Neuron (in vitro differentiated cells): ENCODE data around the gene RESF1.
"Not testable (repeated sequence)": the region's sequence is repeated elsewhere in the genome, so short reads cannot be mapped to it uniquely, and the experiment has no call there.

ENCODE experiments used
- H2AFZ ChIP-seq: one replicate; pipeline ENCODE4 v1.6.1; 2013; ENCODE audit warnings: low read depth, mild to moderate bottlenecking, inconsistent platforms, low read length, moderate library complexity
- H3K27me3 ChIP-seq: one replicate; pipeline ENCODE4 v1.6.1; 2013; ENCODE audit warnings: low read length; ENCODE audit not compliant: insufficient read depth
- H3K36me3 ChIP-seq: one replicate; pipeline ENCODE4 v1.6.1; 2013; ENCODE audit warnings: low read length; ENCODE audit not compliant: insufficient read depth
- H3K4me1 ChIP-seq: one replicate; pipeline ENCODE4 v1.6.1; 2013; ENCODE audit warnings: low read length; ENCODE audit not compliant: insufficient read depth
- H3K4me3 ChIP-seq: 2 replicates; pipeline ENCODE4 v1.5.1; 2013; ENCODE audit warnings: mild to moderate bottlenecking, low read length, moderate library complexity
- H3K9me3 ChIP-seq: one replicate; pipeline ENCODE4 v1.6.1; 2013; ENCODE audit warnings: low read length

Gene RESF1

DNA sequence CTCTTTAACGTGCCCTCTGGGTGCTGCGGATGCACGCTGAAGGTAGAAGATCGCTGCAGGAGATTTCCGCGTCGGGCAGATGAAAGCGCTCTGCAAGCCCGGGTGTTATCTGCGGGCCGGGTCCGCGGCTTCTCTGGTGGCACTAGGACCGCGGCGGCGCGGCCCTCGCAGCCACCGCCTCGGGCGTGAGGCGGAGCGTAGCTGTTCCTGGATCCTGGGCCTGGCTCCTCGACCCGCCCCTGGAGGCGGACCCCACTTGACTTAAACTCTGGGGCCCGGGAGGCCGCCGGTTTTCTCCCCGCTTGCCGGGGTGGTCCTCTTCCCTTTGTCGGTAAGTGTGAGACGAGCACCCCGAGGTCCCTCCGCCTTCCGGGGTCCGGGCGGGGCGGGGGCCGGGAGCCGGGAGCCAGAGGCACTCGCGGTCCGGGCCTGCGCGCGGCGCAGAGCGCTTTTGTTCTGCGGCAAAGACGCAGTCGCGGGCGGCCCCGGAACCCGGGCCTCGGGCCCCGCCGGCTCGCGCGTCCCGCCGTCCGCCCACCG, at the start of gene RESF1:
Gene RESF1 (plus strand): TSS at position 255 of the 540 bp plus-strand sequence. CDS start 21,541 bp downstream, outside the sequence.
- Histone ChIP-seq H3K4me3 (peak within 1 kb of the TSS; percentile 82), H3K36me3 (peaks cover 24% of the 10 kb centered on the region), H3K9me3 (peaks cover 2% of the 10 kb centered on the region), H3K27me3 (no peaks in the 10 kb centered on the region), H2AFZ (peak within 1 kb of the TSS; percentile 88), H3K4me1 (peaks cover 12% of the 10 kb centered on the region)

GRCh38 chr12:31914927-31915326, 44.3 kb upstream of the RESF1 start:
- Histone ChIP-seq H3K9me3 (no peaks in the 10 kb centered on the region), H3K27me3 (no peaks in the 10 kb centered on the region), H3K4me3 (no peak overlapping the region), H2AFZ (no peak overlapping the region), H3K36me3 (no peaks in the 10 kb centered on the region), H3K4me1 (no peaks in the 10 kb centered on the region)

GRCh38 chr12:31915446-31915845, 43.8 kb upstream of the RESF1 start:
- H3K4me3 ChIP-seq = no peak overlapping the region
- no peaks in the 10 kb centered on the region for H3K9me3 ChIP-seq
- H3K36me3 ChIP-seq = no peaks in the 10 kb centered on the region
- no peaks in the 10 kb centered on the region for H3K4me1 ChIP-seq
- H3K27me3 ChIP-seq = no peaks in the 10 kb centered on the region
- H2AFZ ChIP-seq = no peak overlapping the region

DNA sequence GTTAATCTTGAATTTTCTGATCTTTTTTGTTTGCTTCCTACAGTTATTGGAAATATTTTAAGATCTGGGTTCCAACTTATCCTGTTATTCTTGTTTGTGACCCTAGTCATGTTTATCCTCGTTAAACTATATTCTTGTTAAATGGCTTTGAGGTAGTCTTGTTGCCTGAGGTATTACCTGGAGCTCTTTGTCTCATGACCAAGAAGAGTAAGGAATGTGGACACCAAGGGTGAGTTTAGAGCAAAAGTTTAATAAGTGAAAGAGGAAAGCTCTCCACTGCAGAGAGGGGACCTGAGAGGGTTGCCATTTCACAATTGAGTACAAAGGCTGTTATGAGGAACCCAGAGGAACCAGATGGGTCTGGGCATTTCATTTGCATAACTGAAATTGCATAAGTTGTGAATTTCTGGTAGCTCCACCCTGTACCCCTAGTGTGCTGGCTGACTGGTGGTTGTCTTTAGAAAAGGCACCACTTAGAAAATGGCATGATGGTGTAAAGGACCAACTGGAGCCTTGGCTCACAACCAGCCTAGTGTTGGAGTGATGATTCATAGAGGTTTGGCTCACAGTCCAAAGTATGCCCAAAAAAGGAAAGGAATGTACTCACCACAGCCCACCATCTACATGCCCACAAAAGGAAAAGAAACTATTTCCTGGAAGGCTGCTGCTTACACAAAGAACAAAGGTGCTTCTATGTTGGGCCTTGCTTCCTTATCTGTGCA, 36.7 kb upstream of the RESF1 start:
- peaks cover 6% of the 10 kb centered on the region for H3K9me3 ChIP-seq
- no peak overlapping the region for H3K4me3 ChIP-seq
- H3K36me3 ChIP-seq = no peaks in the 10 kb centered on the region

GRCh38 chr12:31923063-31923412, 36.2 kb upstream of the RESF1 start:
- H3K4me3 ChIP-seq = no peak overlapping the region
- no peaks in the 10 kb centered on the region for H3K36me3 ChIP-seq
- H3K27me3 ChIP-seq = no peaks in the 10 kb centered on the region
- no peak overlapping the region for H2AFZ ChIP-seq
- H3K4me1 ChIP-seq = no peaks in the 10 kb centered on the region
- H3K9me3 ChIP-seq = peaks cover 6% of the 10 kb centered on the region

More for the DNA sequence above, 36.7 kb upstream of the RESF1 start:
- H2AFZ ChIP-seq = no peak overlapping the region
- no peaks in the 10 kb centered on the region for H3K27me3 ChIP-seq
- no peaks in the 10 kb centered on the region for H3K4me1 ChIP-seq

DNA sequence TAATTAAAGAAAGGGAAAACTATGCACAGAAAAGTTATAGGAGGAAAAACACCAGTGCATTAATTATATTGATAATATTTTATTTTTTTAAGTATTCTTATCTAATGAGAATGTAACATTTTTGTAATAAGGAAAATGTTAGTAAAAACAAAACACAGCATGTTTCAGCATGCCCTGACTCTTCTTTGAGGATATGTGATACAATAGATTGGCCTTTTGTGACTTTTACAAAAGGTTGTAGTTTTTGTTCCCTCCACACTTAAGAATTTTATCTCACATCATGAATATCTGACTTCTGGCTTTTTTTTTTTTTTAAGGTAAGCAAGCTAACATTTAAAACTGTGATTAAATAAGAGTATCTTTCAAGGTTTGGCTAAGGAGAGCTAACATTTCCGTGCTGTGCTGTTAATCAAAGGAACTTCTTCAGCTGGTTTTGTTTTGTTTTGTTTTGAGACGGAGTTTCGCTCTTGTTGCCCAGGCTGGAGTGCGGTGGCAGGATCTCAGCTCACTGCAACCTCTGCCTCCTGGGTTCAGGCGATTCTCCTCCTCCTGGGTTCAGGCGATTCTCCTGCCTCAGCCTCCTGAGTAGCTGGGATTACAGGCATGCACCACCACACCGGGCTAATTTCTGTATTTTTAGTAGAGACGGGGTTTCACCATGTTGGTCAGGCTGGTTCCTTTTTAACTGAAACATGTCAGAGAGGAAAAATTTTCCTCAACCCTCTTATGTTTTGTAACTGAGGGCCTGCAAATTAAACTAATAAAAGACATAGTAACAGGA, 30.8 kb upstream of the RESF1 start:
- H3K4me3 ChIP-seq = no peak overlapping the region
- no peaks in the 10 kb centered on the region for H3K36me3 ChIP-seq
- no peaks in the 10 kb centered on the region for H3K9me3 ChIP-seq
- no peak overlapping the region for H2AFZ ChIP-seq
- no peaks in the 10 kb centered on the region for H3K27me3 ChIP-seq
- no peaks in the 10 kb centered on the region for H3K4me1 ChIP-seq

DNA sequence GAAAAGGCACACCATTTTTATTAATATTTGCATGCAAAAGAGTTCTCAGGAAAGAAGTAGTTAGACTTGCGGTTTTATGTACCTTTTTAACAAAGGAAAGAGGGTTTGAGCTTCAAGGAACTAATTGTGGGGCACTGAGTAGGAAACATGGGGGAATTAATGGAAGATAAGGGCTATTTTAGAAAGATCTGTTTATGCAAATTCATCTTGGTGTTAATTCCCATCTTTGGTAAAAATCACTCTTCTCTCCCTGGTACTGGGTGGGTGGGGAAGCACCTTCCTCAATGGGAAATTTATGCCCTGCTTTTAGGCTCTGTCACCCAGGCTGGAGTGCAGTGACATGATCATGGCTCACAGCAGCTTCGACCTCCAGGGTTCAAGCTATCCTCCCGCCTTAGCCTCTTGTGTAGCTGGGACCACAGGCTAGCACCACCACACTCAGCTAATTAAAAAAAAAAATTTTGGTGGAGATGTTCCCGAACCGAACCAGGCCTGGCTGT, 30.1 kb upstream of the RESF1 start:
- H2AFZ ChIP-seq = no peak overlapping the region
- no peaks in the 10 kb centered on the region for H3K9me3 ChIP-seq
- H3K27me3 ChIP-seq = no peaks in the 10 kb centered on the region
- H3K4me3 ChIP-seq = no peak overlapping the region
- H3K36me3 ChIP-seq = no peaks in the 10 kb centered on the region
- no peaks in the 10 kb centered on the region for H3K4me1 ChIP-seq

DNA sequence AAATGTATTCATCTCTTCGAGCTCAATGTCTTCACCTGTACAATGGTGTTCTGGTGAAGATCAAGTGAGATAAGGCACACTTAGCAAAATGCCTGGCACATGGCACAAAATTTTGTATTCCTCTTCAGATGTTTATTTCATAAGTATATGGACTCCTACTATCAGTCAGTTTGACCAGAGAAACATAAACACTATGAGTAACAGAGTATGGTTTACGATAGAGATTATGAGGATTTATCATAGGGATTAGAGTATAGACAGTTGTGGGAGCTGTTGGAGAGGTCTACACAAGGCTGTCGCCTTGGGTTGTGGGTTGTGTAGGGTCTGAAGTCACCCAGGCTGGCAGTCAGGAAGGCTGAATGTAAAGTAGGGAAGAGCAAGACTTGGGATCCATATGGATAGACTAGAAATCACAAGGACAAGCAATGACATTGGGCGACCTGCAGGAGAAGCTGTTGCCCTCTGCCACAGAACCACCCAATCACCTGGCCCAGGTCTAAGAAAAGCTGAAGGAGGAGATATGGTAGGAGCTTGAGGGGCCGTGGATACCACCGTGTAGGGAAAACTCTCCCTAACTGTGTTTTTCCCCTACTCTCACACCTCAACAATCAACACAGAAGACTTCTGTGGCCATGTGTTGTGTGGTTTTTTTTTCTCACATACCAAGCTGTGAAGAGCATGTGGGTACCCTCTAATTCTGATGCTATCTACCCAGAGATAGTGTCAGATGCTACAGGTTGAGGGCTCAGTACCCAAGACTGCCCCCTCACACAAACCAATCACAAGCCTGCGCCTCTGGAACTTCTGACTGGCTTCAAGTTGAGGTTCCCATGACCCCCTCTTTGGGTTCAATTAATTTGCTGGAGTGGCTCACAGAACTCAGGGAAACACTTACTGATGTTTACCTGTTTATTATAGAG, 27.2 kb upstream of the RESF1 start:
- Histone ChIP-seq H3K4me3 (no peak overlapping the region), H3K9me3 (no peaks in the 10 kb centered on the region), H3K27me3 (no peaks in the 10 kb centered on the region), H2AFZ (no peak overlapping the region), H3K4me1 (no peaks in the 10 kb centered on the region), H3K36me3 (no peaks in the 10 kb centered on the region)

DNA sequence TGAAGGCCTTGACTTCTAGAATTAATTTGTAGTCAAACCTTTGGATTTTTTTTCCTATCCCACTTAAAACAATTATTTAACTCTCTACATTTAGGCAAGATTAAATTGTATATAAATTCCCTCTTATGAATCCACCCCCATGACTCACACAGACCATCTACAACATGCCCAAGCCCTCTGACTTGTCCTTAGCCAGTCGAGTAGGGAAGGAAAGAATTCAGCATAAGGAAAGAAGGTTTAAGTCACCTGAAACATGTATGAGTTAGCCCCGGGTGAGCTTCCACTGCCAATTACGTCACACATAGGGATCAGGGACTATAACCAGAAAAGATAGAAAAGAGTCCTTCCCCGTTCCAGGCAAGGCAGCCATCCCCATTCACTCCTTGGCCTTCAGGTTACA, 14.9 kb upstream of the RESF1 start:
- Histone ChIP-seq H3K4me3 (no peak overlapping the region), H2AFZ (no peak overlapping the region), H3K36me3 (no peaks in the 10 kb centered on the region), H3K4me1 (no peaks in the 10 kb centered on the region), H3K27me3 (no peaks in the 10 kb centered on the region), H3K9me3 (peaks cover 2% of the 10 kb centered on the region)

DNA sequence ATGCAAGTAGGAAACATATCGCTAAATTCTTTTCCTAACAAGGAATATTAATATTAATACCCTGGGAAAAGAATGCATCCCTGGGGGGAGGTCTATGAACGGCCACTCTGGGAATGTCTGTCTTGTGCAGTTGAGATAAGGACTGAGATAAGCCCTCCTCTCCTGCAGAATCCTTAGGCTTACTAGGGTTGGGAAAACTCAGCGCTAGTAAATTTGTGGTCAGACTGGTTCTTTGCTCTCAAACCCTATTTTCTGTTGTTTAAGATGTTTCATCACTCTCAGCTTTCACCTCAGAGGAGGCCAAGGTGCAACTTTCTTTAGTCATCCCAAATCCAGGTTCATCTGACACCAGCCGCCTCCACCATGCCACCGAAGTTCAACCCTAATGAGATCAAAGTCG, 11.2 kb upstream of the RESF1 start:
- Histone ChIP-seq H3K4me3 (no peak overlapping the region), H2AFZ (no peak overlapping the region)

GRCh38 chr12:31948697-31949359, 10.4 kb upstream of the RESF1 start:
- H3K4me1 ChIP-seq, H3K36me3 ChIP-seq, H3K27me3 ChIP-seq, H3K4me3 ChIP-seq, H2AFZ ChIP-seq, H3K9me3 ChIP-seq: not testable (repeated sequence)

More for the DNA sequence above, 11.2 kb upstream of the RESF1 start:
- Histone ChIP-seq H3K4me1 (no peaks in the 10 kb centered on the region), H3K27me3 (no peaks in the 10 kb centered on the region), H3K36me3 (no peaks in the 10 kb centered on the region), H3K9me3 (no peaks in the 10 kb centered on the region)

DNA sequence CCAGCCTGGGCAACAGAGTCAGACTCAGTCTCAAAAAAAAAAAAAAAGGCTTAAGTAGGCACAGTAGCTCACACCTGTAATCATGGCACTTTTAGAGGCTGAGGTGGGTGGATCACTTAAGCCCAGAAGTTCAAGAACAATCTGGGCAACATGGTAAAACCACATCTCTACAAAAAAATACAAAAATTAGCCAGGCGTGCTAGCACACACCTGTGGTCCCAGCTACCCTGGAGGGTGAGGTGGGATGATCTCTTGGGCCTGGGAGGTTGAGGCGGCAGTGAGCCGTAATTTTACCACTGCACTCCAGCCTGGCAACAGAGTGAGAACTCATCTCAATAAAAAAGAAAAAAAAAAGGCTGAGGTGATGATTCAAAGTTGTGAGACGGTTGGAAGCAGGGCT, 9.1 kb upstream of the RESF1 start:
- Histone ChIP-seq H3K36me3 (no peaks in the 10 kb centered on the region), H3K4me3 (no peak overlapping the region), H3K4me1 (no peaks in the 10 kb centered on the region), H2AFZ (no peak overlapping the region), H3K27me3 (no peaks in the 10 kb centered on the region), H3K9me3 (no peaks in the 10 kb centered on the region)
